Endothelial cell of umbilical vein (primary cell): Measurements from ENCODE around the gene HID1. TPM values are rescaled to one million over a fixed set of nuclear protein-coding genes. Genes with fewer than 3 reads are reported as not detected.

Source experiments
- BruUV-seq: library from RNA; stranded (reverse); fragments of 400-500 nt; replicated peaks from 2 replicates; lab custom pipeline; 2021; lab: Mats Ljungman, UMichigan
- CTCF ChIA-PET: fragments of 300-600, 350-600 bp; sonication (Branson Sonifier 250); formaldehyde crosslinking; loops from one replicate; lab custom pipeline; 2021; ENCODE audit warnings: antibody characterized with exemption, inconsistent platforms; lab: Charles Lee
- POLR2A ChIA-PET: fragments of 300-600, 350-600 bp; sonication (Branson Sonifier 250); formaldehyde crosslinking; loops from one replicate; lab custom pipeline; 2021; ENCODE audit warnings: antibody characterized with exemption, inconsistent platforms; lab: Charles Lee
- DNase-seq: peaks from one replicate; pipeline ENCODE4 v3.0.0-alpha.2; 2011; ENCODE audit warnings: low read depth, low spot score
- FAIRE-seq: peaks from 2 replicates; lab custom pipeline; 2011; peaks lifted over from hg19 to GRCh38; lab: Jason Lieb, UNC
- H2AFZ ChIP-seq: 2 replicates; pipeline ENCODE4 v1.6.0; 2012; ENCODE audit warnings: low read depth, low read length, control low read depth, inconsistent platforms
- H3K27ac ChIP-seq: 2 replicates; pipeline ENCODE4 v1.5.1; 2011; ENCODE audit warnings: low read depth, mild to moderate bottlenecking, control low read depth, low read length, moderate library complexity; ENCODE audit not compliant: insufficient read depth
- H3K27me3 ChIP-seq, 2 experiments: 2 replicates each; pipeline versions ENCODE4 v1.6.0 to v1.6.1; 2011; ENCODE audit warnings: low read length in 2 of 2, mixed read lengths in 1 of 2; ENCODE audit not compliant: control insufficient read depth in 2 of 2, insufficient read depth in 2 of 2
- H3K36me3 ChIP-seq, 2 experiments: 2 replicates in 1 of 2; 3 replicates in 1 of 2; pipeline ENCODE4 v1.5.1; 2011; ENCODE audit warnings: low read length in 2 of 2, mild to moderate bottlenecking in 1 of 2, moderate library complexity in 1 of 2; ENCODE audit not compliant: control insufficient read depth in 2 of 2, insufficient read depth in 2 of 2; ENCODE audit errors: extremely low read depth in 1 of 2
- H3K4me1 ChIP-seq: 3 replicates; pipeline ENCODE4 v1.5.1; 2011; ENCODE audit warnings: mild to moderate bottlenecking, low read length; ENCODE audit not compliant: control insufficient read depth, insufficient read depth; ENCODE audit errors: extremely low read depth
- H3K4me2 ChIP-seq: 2 replicates; pipeline ENCODE4 v1.6.1; 2011; ENCODE audit warnings: low read length, control low read depth, mixed read lengths; ENCODE audit not compliant: insufficient read depth
- H3K4me3 ChIP-seq, 3 experiments: fragments of 200-600 bp in 1 of 3; sonication (generic), shearing (Covaris generic) in 1 of 3; replicated peaks in 1 of 3; 2 replicates each; pipeline ENCODE4 v1.5.1; 2011 to 2016; ENCODE audit warnings: control low read depth in 3 of 3, low read length in 3 of 3, mild to moderate bottlenecking in 2 of 3, inconsistent platforms in 1 of 3, low read depth in 1 of 3, moderate library complexity in 1 of 3; ENCODE audit not compliant: insufficient read depth in 1 of 3
- H3K79me2 ChIP-seq: 2 replicates; pipeline ENCODE4 v1.6.0; 2012; ENCODE audit warnings: low read length, inconsistent platforms; ENCODE audit not compliant: control insufficient read depth, insufficient read depth
- H3K9ac ChIP-seq: replicated peaks from 2 replicates; pipeline ENCODE3; 2011; ENCODE audit warnings: low read length, control low read depth; ENCODE audit not compliant: insufficient read depth; ENCODE audit errors: extremely low read depth
- H3K9me1 ChIP-seq: replicated peaks from 3 replicates; pipeline ENCODE4 v1.6.0; 2011; ENCODE audit warnings: mild to moderate bottlenecking, low read length; ENCODE audit not compliant: control insufficient read depth, insufficient read depth; ENCODE audit errors: extremely low read depth
- H3K9me3 ChIP-seq: replicated peaks from 2 replicates; pipeline ENCODE4 v1.5.1; 2012; ENCODE audit warnings: low read length, inconsistent platforms; ENCODE audit not compliant: control insufficient read depth, insufficient read depth
- H4K20me1 ChIP-seq: replicated peaks from 2 replicates; pipeline ENCODE3; 2011; ENCODE audit warnings: mild to moderate bottlenecking, low read length; ENCODE audit not compliant: control insufficient read depth, insufficient read depth; ENCODE audit errors: extremely low read depth
- EZH2 ChIP-seq: IDR thresholded peaks from 2 replicates; pipeline ENCODE4 v1.6.1; 2012; ENCODE audit warnings: borderline replicate concordance, low read depth, mild to moderate bottlenecking, moderate library complexity, low read length, inconsistent platforms; ENCODE audit not compliant: severe bottlenecking
- FOS ChIP-seq: IDR thresholded peaks from 2 replicates; pipeline ENCODE4 v1.6.1; 2011; ENCODE audit warnings: mild to moderate bottlenecking, low read length, moderate library complexity, borderline replicate concordance; ENCODE audit not compliant: insufficient read depth
- GATA2 ChIP-seq: IDR thresholded peaks from 2 replicates; pipeline ENCODE4 v1.7.0; 2011; ENCODE audit warnings: low read depth, mild to moderate bottlenecking, moderate library complexity, mixed read lengths, low read length; ENCODE audit not compliant: insufficient read length, insufficient read depth
- JUN ChIP-seq: IDR thresholded peaks from 2 replicates; pipeline ENCODE4 v1.6.1; 2011; ENCODE audit warnings: borderline replicate concordance, low read depth; ENCODE audit not compliant: insufficient read length, insufficient read depth
- MYC ChIP-seq: IDR thresholded peaks from one replicate; pipeline ENCODE4 v1.6.1; 2011; ENCODE audit warnings: mild to moderate bottlenecking, low read depth, low read length
- POLR2A ChIP-seq: IDR thresholded peaks from 2 replicates; pipeline ENCODE4 v1.6.1; 2012; ENCODE audit warnings: low read depth, mild to moderate bottlenecking, control low read depth, low read length
- POLR2AphosphoS5 ChIP-seq: IDR thresholded peaks from 2 replicates; pipeline ENCODE4 v1.6.1; 2012; ENCODE audit warnings: low read depth, mild to moderate bottlenecking, control low read depth, low read length, moderate library complexity; ENCODE audit not compliant: insufficient read depth
- dilution Hi-C: fragments of 300-500 bp; cut with MboI; formaldehyde crosslinking; loops from one replicate; pipeline ENCODE4 v1.15.0; 2019; ENCODE audit warnings: low sequenced_read_pairs; ENCODE audit not compliant: extremely low pct_ligation_motif_present
- intact Hi-C: fragments of 100-400 bp; cut with micrococcal nuclease; formaldehyde crosslinking; loops from one replicate; pipeline ENCODE4 v1.10.0; 2022
- polyA plus RNA-seq, 4 experiments: library from polyadenylated mRNA; depleted of rRNA in 3 of 4; stranded (reverse) in 3 of 4; unstranded in 1 of 4; fragments of >200 nt; gene quantifications; 2 replicates each; pipeline versions ENCODE4 v1.2.1 to v1.2.3, GENCODE V29; 2011 to 2012; ENCODE audit warnings: missing spikeins in 1 of 4
- total RNA-seq: library from RNA; stranded (reverse); gene quantifications from 2 replicates; pipeline ENCODE4 v1.2.3, GENCODE V29; 2021
- TF ChIP-seq, protein P1 (sequence below): IDR thresholded peaks from 2 replicates; pipeline ENCODE4 v1.6.1; 2011; ENCODE audit not compliant: insufficient read depth, insufficient read length
- TF ChIP-seq, protein P2 (sequence below), 2 donors: IDR thresholded peaks; 1 replicate in 1 of 2; 2 replicates in 1 of 2; pipeline ENCODE4 v1.5.1; 2011; ENCODE audit warnings: low read length in 2 of 2, mild to moderate bottlenecking in 2 of 2, moderate library complexity in 2 of 2, control low read depth in 1 of 2, inconsistent platforms in 1 of 2, low read depth in 1 of 2; ENCODE audit not compliant: insufficient read depth in 1 of 2; ENCODE audit errors: extremely low read depth in 1 of 2

HID1 gene
- total and polyA plus RNA-seq, 2 donors (not counting 3 experiments of a cell fraction or from before 2014, with no cell fraction given), result 41.4 to 53.3 TPM

DNA sequence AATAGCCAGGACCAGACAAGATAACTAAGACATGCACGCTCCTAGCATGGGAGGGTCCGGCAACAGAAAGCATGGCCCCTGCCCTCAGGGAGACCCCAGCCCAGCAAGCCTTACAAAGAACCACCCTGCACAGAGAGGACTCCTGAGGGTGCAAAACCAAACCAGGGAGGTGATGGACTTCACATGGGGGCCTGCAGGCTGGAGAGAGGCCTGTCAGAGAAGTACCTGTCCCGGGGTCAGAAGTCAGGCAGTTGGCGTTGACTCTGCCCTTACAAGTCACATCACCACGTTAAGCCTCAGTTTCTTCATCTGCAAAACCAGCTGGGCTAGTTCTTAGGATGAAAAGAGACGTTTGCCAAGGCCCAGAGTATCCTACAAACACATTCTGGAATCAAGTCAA is 43.8 kb downstream of the HID1 start:
- Histone ChIP-seq H3K9ac (no peak overlapping the region), H3K79me2 (no peaks in the 10 kb centered on the region), H2AFZ (no peak overlapping the region), H3K27me3 (peaks cover 35 to 44% of the 10 kb centered on the region in 2 experiments), H3K4me2 (no peak overlapping the region), H4K20me1 (no peaks in the 10 kb centered on the region), H3K4me3 (no peak overlapping the region), H3K9me1 (no peaks in the 10 kb centered on the region), H3K9me3 (no peaks in the 10 kb centered on the region), H3K4me1 (no peaks in the 10 kb centered on the region), H3K36me3 (no peaks in the 10 kb centered on the region), H3K27ac (no peak overlapping the region)
- DNase-seq, result no peak
- FAIRE-seq, result no peak
- CTCF ChIA-PET, result interaction anchor here (1.5 kb wide), 1 partner anchor 29 kb away, joined by 4 read pairs; no protein-coding TSS in a partner anchor
- intact Hi-C loops, result no loop called here
- TF ChIP-seq JUN (no peak), POLR2AphosphoS5 (no peak), EZH2 (no peak)
- POLR2A ChIA-PET, result no interaction called here
- dilution Hi-C loops, result no loop called here
- no TSS peak for BruUV-seq

DNA sequence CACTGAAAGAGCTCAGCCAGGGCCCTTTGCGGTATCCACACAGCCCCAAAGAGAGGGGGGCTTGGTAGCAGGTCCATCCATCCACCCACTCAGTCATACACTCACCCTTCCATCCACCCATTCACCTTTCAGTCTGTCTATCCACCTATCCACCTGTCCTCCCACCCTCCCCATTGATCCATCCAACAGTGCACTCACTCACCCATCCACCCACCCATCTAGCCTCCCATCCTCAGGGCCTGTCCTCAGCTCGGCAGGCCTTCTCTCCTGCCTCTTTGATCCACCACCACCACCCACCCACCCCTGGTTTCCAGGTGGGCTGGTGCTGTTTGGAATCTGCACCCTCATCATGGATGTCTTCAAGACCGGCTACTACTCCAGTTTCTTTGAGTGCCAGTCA is 47.3 kb downstream of the HID1 start:
- Histone ChIP-seq H3K79me2 (no peaks in the 10 kb centered on the region), H3K27ac (no peak overlapping the region), H3K4me3 (no peak overlapping the region), H3K27me3 (peaks cover 44 to 45% of the 10 kb centered on the region in 2 experiments), H2AFZ (no peak overlapping the region), H3K9ac (no peak overlapping the region), H3K9me3 (no peaks in the 10 kb centered on the region), H3K36me3 (no peaks in the 10 kb centered on the region), H3K4me1 (peaks cover 4% of the 10 kb centered on the region), H3K9me1 (no peaks in the 10 kb centered on the region), H3K4me2 (no peak overlapping the region), H4K20me1 (no peaks in the 10 kb centered on the region)
- intact Hi-C loops, result no loop called here
- BruUV-seq, result no TSS peak
- FAIRE-seq, result no peak
- POLR2A ChIA-PET, result no interaction called here
- CTCF ChIA-PET, result interaction anchor here (0.9 to 3.0 kb wide), 5 partner anchors 13 to 277 kb away, joined by 3 to 58 read pairs (median 7); no protein-coding TSS in a partner anchor
- TF ChIP-seq FOS, result no peak
- TF ChIP-seq POLR2AphosphoS5, result no peak
- no peak for TF ChIP-seq EZH2
- TF ChIP-seq, protein P1, sequence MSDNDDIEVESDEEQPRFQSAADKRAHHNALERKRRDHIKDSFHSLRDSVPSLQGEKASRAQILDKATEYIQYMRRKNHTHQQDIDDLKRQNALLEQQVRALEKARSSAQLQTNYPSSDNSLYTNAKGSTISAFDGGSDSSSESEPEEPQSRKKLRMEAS, result no peak
- TF ChIP-seq MYC, result no peak
- TF ChIP-seq JUN, result no peak
- TF ChIP-seq, protein P2, sequence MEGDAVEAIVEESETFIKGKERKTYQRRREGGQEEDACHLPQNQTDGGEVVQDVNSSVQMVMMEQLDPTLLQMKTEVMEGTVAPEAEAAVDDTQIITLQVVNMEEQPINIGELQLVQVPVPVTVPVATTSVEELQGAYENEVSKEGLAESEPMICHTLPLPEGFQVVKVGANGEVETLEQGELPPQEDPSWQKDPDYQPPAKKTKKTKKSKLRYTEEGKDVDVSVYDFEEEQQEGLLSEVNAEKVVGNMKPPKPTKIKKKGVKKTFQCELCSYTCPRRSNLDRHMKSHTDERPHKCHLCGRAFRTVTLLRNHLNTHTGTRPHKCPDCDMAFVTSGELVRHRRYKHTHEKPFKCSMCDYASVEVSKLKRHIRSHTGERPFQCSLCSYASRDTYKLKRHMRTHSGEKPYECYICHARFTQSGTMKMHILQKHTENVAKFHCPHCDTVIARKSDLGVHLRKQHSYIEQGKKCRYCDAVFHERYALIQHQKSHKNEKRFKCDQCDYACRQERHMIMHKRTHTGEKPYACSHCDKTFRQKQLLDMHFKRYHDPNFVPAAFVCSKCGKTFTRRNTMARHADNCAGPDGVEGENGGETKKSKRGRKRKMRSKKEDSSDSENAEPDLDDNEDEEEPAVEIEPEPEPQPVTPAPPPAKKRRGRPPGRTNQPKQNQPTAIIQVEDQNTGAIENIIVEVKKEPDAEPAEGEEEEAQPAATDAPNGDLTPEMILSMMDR (IDR thresholded peaks at IDR 0.05; ENCODE audit: extremely low read depth in 1 of 2, insufficient read depth in 1 of 2, low read depth in 1 of 2, low read length in 2 of 2), result no peak
- no peak for TF ChIP-seq GATA2
- TF ChIP-seq POLR2A, result no peak
- dilution Hi-C loops, result no loop called here
- DNase-seq, result no peak
